SK-N-DZ (cell line): Measurements from ENCODE around the gene MKKS.
A peak's percentile ranks its signal among the peaks of the same experiment; 100 is the strongest.
"Not testable (repeated sequence)": the region's sequence is repeated elsewhere in the genome, so short reads cannot be mapped to it uniquely, and the experiment has no call there.

Source experiments
- DNase-seq: peaks from one replicate; pipeline ENCODE4 v3.0.0-alpha.2; 2015; ENCODE audit warnings: low spot score

MKKS gene

DNA sequence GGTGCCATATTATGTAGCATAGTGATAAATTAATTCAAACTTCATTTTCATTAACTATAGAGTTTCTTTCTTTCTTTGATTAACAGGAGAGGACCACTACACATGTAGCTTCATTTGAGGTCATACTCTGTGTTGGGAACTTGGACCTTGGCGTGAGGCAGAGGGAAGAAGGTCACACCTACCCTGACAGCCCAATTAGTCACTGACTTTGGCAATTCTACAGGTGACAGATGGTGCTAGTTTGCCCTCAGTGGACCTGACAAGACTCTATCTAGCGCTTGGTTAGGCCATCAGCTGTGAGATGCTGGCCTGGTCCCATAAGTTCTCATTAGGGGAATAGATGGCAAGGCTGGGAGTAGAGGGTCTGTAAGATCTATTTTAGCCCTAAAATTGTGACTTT lies 15.2 kb upstream of the MKKS start:
- DNase-seq = no peak

DNA sequence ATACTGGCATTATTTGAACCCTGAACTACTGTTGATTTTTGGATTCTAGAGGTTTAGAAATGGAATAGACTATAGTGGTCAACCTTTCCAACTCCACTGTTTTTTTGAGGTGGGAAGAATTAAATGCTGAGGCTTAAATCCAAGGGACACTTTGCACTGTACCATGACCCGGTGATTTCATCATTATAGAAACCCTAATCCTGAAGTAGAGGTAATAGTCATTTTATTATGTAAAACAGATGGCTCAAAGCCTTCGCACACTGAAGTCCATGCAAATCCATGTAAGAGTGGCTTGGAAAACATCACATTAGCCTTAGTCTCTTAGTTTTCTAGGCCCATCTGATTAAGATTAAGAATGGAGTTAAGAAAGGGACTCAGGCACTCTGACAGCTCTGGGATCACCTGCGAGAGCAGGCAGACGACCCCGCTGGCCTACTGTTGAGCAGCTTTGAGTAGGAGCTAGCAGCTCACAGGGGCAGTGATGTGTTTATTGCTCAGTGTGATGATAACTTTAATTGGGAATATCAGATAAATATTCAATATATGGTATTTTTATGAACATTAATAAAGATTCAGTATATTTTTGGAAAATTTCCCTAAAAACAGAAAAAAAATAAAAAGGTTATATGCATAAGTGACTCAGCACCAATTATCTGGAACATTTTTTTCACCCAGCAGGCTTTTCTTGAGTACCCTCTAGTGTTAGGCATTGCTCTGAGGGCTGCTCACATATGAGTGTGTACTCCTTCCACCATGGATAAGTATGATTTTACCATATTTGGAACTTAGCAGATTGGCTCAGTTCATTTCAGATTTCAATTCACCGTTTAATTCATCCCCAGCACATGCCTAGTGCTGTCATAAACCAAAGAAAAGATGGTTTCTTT lies 14.5 kb upstream of the MKKS start:
- DNase-seq = no peak

DNA sequence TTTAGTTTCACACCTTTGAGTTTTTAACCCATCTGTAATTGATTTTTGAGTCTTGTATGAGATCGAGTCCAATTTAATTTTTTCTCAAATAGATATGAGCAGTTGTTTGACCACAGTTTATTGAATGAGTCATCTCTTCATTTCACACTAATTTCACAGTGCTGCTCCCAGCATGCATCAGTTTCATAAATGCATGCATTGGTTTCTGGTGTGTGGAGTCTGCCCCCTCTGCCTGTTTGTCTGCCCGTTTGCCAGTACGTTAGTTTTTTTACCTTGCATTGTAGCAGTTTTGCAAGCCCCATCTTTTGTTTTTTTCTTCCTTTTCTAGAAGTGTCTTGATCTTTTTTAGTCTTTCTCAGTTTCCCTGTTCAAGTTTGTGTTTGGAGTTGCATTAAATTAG lies 13.0 kb upstream of the MKKS start:
- DNase-seq = no peak

DNA sequence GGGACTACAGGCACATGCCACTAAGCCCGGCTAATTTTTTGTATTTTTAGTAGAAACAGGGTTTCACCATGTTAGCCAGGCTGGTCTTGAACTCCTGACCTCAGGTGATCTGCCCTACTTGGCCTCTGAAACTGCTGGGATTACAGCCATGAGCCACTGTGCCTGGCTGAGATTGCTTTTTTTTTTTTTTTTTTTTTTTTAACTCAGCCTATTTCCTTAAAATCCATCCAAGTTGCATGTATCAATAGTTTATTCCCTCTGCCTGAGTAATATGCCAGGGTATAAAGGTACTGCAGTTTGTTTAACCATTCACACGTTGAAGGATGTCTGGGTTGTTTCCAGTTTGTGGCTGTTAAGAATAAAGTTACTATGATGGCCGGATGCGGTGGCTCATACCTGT lies 11.7 kb upstream of the MKKS start:
- DNase-seq = no peak

DNA sequence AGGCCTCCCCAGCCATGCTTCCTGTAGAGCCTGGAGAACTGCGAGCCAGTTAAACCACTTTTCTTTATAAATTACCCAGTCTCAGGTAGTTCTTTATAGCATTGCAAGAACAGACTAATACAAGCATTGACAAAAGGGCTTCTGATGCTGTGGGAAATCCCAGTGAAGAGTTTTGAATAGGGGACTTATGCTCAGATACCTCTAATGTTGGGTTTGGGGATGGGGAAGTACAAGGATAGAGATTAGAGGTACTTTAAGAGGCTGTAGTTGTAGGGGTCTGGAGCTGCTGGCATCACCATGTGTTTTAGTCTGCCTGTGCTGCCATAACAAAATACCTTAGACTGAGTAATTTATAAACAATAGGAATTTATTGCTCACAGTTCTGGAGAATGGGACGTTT lies 9.9 kb upstream of the MKKS start:
- no peak for DNase-seq

DNA sequence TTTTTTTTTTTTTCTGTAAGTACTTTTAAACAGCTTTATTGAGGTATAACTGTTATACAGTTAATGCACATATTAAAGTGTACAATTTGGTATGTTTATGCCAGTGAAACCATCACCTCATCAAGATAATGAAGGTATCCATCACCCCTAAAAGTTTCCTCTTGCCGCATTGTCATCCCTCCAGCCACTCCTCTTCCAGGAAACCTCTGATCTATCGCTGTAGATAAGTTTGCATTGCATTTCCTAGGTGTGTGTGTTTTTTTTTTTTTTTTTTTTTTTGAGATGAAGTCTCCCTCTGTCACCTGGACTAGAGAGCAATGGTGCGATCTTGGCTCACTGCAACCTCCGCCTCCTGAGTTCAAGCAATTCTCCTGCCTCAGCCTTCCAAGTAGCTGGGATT lies 4.2 kb upstream of the MKKS start:
- DNase-seq = no peak

DNA sequence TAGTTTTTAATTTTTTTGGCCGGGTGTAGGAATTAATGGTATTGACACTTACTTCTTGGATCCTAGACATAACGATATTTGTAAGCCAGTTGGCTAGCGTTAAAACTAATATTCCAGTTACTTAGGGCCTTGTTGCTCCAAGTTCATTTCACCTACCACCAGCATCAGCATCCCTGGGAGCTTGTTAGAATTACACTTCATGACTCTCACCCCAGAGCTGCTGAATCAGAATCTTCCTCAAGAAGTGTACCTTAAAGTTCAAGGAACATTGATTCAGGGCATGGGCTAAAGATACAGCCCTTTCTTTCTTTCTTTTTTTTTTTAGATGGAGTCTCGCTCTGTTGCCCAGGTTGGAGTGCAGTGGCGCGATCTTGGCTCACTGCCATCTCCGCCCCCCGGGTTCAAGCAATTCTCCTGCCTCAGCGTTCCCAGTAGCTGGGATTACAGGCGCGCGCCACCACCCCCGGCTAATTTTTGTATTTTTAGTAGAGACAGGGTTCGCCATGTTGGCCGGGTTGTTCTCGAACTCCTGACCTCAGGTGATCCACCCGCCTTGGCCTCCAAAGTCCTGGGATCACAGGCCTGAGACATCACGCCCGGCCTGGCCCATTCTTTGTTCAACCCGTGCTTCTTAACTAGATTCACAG lies 2.2 kb upstream of the MKKS start:
- DNase-seq = no peak

DNA sequence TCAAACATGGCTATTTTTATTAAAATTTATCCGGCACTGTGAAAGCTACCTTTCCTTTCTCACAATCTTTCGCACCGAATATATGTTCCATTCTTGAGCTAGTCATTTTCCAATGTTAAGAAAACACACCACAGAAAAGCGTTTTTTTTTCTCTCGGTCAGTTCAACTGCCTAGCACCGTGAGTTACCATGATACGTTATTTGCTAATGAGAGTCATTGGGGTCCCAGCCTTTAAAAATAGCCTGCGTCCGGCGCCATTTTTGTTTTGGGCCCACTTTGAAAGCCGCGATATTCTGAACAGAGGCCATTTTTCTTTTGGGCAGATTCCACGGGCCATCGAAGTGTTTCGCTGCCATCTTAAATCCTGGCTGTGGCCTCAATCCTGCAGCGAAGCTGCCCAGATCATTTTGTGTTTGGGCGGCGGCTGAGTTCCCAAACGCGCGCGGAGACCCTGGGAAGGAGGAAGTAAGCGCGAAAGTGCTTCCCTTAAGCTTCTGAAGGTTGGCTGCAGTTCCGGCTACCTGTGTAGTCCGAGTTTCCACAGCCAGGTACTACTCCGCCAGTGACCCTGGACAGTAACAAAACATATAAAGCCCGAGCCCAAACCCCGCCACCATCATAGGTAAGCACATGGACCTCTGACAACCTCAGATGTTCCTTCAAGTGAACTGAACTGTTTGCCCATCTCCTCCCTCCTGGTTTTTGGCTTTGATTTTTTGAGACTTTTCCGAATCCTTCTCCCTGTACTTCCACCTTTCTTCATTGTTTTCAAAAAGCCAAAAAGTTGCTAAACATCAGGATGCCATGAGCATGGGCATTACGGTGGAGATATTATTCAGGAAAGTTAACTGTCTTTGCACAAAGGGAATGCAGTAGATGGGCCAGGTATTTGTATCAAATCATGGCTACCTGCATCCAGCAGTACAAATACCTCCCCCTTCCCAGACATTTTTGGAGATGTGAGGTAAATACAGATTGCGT lies 1.1 kb upstream of the MKKS start, which contains the start of gene SLX4IP:
TSS of gene SLX4IP (plus strand) at position 474 of the 981 bp plus-strand sequence. CDS start 22,900 bp downstream, outside the sequence.
- DNase-seq = peak; percentile 97

DNA sequence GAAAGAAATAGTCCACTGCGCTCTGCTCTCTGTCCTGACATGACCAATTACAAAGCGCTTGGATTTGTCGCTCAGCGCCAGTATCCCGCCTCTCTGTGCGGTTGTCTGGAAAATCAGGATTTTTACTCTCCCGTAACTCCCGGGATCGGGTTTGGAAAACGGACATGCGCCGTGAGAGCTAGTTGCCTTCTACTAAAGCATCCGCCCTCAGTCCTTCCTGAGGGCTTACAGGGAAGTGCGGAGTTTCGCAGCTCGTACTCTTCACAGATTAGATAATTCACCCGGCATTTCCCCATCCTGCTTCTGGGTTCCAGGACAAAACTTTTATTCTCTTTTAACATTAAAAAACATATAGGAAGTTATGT lies 427 bp upstream of the MKKS start:
- peak; percentile 99 for DNase-seq

DNA sequence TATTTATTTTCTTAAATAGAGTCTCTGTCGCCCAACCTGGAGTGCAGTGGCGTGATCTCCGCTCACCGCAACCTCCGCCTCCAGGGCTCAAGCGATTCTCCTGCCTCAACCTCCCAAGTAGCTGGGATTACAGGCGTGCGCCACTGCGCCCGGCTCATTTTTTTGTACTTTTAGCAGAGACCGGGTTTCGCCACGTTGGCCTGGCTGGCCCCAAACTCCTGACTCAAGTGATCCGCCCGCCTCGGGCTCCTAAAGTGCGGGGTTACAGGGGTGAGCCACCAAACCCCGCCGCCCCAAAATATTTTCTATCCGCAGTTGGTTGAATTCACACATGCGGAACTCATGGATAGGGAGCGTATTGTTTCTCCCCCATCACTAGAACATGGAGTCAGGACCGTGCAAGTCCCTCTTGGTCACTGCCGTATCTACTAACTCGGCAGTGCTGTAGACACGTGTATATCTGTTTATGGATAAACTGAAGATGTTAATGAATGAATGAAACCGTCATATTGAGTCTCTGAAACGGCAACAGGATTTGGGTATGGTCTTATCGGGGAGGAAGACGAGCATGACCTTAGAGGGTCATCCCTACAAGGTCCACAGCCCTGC lies 904 bp downstream of the MKKS start:
- DNase-seq = peak; percentile 57

DNA sequence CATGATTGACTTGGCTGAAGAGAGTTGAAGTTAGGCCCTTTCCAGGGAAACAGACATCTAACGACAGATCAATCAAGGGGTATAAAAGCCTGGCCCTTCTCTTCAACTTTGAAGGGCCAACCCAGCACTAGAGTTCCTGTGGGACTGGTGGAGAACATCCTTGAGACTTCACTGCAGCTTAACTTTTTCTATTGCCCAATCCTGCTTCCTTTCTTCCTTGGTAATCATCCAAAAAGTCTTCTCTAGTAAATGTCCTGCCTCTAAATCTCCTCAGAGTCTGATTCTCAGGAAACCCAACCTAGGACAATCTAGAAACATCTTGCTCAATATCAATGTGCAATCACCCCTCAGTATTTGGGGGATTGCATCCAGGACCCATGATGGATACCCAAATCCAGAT lies 1.9 kb downstream of the MKKS start:
- no peak for DNase-seq

DNA sequence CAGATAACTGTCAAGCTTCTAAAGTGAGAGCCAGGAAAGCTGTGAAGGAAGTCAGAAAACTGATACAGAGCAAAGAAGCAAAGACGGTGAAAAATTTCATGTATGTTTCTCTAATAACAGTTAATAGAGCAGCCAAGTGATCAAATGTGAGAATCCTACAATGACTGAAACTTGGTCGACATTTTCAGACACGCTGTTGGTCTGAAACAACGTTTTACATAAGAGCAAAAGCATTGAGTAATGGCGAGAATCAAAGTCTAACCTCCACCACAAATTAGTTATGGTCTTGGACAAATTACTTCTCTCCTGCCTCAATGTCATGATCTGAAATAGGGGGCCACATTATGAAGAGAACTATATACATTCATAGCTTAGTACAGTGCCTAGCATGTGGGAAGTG lies 3.3 kb downstream of the MKKS start:
- no peak for DNase-seq

DNA sequence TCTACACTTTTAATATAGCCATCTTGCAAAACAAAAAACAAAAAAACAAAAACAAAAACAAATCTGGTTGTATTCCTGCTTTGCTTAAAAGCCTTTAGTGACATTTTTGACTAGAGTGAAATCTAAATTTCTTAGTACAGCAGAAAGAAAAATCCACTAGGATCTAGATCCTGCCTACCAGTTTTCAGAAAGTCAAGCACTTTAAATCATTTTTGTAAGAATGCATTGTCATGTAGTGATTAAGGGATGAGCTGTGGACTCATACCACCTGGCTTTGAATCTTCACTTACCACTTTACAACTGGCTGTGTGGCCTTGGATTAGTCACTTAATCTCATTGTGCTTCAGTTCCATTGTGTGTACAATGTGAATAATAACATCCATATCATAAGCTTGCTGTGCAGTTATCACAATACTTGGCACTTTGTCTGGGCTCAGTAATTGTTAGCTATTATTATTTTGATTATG lies 4.0 kb downstream of the MKKS start:
- DNase-seq = no peak

DNA sequence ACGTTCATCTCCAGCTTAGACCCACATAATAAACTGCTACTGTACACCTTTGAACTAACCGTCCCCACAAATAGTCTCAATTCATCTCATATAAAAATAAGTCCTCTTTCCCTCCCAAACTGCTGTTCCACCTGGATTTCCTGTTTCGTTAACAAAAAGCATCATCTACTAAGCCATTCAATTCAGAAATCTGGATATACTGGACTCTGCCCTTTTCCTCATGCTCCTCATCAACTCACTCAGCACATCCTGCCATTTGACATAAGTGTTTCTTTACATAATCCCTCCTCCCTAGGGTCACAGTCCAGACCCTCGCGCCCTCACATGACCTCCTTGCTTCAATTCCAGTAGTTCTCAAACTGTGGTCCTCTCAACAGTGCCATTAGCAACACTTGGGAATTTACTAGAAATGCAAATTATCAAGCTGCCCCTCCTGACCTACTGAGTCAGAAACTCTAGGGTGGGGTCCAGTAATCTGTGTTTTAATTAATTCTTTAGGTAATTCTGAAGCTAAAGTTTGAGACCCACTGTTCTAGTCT lies 4.5 kb downstream of the MKKS start:
- DNase-seq = no peak

DNA sequence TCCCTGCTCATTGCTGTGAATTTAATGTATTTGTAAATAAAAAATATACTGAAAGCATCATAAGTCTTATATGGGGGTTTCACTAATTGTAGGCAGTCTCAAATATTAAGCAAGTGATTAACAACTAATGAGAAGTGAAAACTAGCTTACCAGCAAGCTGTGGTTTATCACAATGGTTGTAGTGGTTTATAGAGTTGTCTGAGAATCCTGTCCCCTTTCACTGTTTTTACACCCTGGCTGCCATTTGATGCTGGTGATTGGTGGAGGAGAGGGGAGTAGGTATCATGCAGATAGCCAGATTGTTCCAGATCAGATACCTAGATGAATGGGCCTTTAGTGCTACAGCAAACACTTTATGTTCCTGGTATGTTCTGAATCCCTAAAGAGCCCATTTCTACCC lies 6.0 kb downstream of the MKKS start:
- no peak for DNase-seq

DNA sequence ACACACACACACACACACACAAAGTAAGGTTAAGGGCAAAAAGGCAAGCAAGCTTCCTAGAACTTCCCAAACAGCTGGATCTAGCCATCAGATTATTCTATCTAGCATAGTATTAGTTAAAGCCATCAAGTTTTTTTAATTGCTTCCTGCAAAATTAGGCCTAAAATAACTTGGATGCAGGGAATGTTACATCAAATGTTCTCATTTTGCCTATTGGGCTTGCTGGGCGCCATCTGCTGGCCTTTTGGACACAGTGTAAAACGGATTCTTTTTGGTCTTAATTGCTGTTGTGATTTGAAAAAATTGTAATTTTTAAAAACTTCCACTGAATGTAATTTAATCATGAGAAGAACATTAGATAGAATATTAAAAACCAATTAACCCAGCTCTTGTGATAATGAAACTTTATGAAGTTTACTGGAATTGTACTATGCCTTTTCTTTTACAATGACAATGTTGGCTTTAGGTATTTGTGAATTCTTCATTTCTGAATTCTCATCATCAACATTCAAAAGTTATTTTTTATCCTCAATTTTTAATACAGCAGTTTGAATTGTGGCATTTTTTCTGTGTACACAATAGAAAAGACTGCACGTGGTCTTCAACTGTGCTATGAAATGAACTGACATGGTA lies 6.8 kb downstream of the MKKS start:
- DNase-seq = peak; percentile 47

DNA sequence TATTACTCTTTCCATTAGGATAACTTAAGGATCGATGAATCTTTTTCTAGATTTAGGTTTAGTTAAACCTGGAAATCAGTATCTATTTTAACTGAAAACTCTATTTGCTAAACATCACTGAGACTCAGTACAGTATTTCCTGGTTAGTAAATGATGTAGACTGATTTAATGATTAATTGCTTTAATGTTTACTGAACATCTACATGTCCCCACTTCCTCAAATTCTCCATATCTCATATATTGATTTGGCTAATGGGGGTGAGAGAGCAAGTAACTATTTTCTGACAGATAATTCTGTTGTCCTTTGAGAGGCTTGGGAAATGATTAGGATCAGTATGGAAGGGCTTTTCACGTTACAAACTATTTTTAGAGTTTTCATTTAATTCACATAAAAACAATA lies 10.3 kb downstream of the MKKS start:
- no peak for DNase-seq

DNA sequence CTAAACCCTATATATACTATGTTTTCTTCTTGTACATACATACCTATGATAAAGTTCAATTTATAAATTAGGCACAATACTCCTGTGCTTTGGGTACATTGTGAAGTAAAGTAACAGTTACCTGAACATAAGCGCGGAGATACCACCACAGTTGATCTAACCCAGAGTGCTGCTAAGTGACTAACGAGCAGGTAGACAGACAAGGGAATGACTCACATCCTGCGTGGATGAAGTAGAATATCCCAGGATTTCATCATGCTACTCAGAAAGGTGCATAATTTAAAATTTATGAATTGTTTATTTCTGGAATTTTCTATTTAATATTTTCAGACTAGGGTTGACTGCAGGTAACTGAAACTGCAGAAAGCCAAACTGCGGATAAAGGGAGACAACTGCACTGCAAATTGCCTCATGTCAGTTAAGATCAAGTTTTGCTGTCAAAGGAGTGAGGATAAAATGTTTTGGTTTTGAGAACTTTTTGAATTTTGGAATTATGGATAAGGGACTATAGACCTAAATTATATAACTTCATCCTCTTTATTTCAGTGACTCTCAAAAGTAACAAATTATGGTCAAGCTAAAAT lies 14.4 kb downstream of the MKKS start:
- DNase-seq = no peak

DNA sequence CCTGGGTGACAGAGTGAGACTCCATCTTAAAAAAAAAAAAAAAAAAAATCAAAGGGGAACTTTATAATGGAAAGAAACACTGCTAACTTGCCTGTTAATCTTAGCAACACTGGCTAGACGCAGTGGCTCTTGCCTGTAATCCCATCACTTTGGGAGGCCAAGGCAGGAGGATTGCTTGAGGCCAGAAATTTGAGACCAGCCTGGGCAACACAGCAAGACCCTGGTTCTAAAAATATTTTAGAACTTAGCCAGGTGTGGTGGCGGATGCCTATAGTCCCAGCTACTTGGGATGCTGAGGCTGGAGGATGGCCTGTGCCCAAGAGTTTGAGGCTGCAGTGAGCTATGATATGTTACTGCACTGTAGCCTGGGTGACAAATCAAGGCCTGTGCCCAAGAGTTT lies 16.8 kb downstream of the MKKS start:
- not testable (repeated sequence) for DNase-seq

DNA sequence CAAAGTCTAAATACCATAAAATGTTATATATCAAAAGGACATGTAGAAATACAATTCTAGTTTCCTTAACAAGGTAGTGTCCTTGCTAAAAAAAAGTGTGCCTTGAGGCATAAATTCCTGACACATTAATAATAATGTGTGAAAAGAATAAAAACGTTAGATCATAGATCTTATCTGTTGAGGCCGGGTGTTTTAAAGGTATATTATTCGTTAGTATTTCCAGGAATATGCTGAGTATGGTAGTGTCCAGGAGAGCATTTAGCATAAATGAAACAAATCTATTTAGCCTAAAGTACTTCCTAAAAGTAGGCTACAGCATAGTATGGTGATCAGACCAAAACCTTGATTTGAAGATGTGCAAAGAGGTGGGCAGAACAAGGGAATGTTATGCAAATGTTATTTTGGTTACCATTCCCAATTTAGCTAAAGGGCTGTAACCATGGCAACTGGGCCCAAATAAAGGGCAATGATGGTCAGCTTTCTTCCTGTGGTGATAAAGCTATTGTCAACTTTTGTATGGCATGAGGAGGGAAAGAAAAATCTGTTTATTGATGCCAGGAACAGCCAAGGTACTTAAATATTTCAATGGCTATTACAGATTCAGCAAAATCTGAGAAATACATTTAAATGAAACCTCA lies 18.9 kb downstream of the MKKS start:
- no peak for DNase-seq
